ENCODE measurements around the gene RAD51B. TPM values are rescaled to one million over a fixed set of nuclear protein-coding genes. Genes with fewer than 3 reads are reported as not detected.

Gene RAD51B
- total RNA-seq, 2 donors from 2014 or later = 13.7 to 15.1 TPM

GRCh38 chr14:68493152-68493911, 673.8 kb downstream of the RAD51B start:
- DNase-seq (ENCODE audit: low spot score) = no peak
- intact Hi-C loops (cut with DNase I) = no loop called here

DNA sequence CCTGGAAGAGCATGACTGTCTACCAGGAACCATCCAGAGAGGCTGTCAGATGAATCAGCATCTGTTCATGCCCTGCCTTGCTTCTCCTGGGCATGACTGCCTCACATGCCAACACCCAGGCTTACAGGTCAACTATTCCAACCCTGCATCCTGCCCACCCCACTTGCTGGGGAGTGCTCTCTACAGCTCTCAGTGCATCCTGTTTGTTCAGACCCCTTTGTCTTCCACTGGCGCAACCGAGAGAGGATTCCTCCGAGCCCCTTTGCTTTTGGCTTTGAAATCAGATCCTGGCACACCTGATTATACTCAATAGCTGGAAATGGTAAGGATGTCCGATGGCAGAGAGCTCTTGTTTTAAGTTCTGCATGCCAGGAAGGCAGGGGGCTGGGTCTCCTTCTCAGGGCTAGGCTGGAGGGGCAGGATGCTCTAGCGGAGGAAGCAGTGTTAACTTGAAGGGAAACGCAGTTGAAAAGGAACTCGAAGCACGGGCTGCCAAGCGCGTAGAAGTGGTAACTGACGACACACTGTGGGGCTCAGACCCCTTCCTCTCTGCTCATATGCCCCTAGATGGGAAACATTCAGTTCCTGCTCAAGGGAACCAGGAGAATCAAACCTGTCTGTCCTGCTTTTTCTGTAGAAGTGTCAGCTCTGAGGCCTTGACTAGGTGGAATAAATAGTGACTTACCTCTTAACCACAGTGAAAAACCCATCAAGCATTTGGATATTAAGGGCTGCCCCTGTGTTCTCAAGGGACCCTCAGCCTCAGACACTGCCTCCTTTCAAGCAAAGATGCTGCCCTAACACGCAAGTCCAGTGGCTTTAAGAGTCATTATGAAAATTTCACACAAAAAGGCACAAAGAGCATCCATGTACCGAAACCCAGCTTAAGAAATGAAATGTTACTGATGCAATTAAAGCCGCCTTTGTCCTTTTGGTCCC, 675.8 kb downstream of the RAD51B start:
- intact Hi-C loops (cut with DNase I) = no loop called here
- no peak for DNase-seq (ENCODE audit: low spot score)

DNA sequence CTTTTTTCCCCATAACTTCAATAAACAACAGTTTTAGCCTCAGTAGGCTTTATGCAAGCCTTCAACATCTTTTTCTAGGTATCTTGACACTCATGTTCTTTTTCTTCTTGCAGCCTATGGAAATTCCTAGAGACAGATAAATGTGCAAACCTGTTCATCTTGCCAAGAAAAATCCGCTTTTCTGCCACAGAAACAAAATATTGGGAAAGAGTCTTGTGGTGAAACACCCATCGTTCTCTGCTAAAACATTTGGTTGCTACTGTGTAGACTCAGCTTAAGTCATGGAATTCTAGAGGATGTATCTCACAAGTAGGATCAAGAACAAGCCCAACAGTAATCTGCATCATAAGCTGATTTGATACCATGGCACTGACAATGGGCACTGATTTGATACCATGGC, 677.4 kb downstream of the RAD51B start:
- no peak for DNase-seq (ENCODE audit: low spot score)
- intact Hi-C loops (cut with DNase I) = no loop called here

DNA sequence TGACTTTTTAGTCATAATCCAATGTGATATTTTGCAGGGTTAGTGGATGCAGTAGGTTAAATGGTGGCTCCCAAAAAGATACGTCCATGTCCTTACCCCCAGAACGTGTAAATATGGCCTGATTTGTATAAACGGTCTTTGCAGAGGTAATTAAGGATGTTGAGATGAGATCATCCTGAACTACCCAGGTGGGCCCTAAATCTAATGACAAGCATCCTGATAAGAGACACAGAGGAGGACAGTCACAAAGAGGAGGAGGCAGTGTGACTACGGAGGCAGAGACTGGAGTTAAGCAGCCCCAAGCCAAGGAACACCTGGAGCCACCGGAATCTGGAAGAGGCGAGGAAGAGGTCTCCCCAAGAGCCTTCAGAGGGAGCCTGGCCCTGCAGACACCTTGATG, 679.9 kb downstream of the RAD51B start:
- intact Hi-C loops (cut with DNase I) = no loop called here

DNA sequence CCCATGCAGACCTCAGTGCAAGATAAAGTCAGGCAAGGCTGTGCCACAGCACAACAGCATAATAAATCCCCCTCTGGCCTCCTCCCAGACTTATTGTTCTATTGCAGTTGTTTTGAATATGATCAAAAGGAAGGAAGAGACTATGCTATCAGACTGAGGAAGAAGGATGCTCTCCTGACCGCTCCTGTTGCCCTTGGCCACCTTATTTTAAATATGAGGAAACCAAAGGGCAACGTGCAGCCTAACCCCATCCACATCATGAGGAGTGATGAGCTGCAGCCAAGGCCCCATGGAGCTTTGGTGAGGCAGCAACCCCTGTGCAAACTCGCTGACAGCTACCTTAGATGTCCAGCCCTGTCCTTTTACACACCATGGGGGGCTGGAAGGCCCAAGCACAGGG, 681.6 kb downstream of the RAD51B start:
- no peak for DNase-seq (ENCODE audit: low spot score)
- intact Hi-C loops (cut with DNase I) = no loop called here

More for the DNA sequence above, 679.9 kb downstream of the RAD51B start:
- no peak for DNase-seq (ENCODE audit: low spot score)

GRCh38 chr14:68501614-68502052, 682.1 kb downstream of the RAD51B start:
- DNase-seq (ENCODE audit: low spot score) = no peak
- intact Hi-C loops (cut with DNase I) = no loop called here

- intact Hi-C loops (cut with DNase I) = no loop called here
- DNase-seq (ENCODE audit: low spot score) = no peak
Measured at GRCh38 chr14:68502230-68502629, 682.7 kb downstream of the RAD51B start.

DNA sequence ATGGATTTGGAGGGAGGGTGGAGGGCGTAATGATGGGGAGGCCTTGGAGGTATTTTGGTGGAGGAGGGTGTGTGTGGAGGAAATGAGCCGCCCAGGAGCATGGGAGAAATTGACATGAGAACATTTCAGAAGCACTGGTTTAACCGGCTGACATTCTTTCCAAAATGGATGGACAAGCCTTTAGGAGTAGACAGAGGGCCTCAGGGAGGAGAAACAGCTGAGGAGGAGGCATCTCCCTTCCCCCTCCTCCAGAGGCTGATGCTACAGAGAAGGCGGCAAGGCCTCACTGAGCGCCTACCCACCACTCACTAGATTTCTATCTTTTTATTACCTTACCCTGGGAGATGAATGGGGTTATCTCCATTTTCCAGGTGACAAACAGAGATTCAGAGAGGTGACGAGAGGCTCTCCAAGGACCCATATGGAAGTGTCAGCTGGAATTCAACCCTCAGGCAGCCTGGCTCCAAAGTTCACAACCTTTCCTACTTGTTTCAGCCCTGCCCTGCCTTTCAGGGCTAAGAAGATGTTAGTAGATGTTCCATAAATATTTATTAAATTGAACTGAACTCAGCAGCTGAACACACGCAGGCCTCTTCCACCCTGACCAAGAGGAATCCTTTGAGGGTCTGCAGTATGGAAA, 683.7 kb downstream of the RAD51B start:
- no peak for DNase-seq (ENCODE audit: low spot score)
- intact Hi-C loops (cut with DNase I) = no loop called here

GRCh38 chr14:68504861-68505260, 685.3 kb downstream of the RAD51B start:
- DNase-seq (ENCODE audit: low spot score) = no peak
- intact Hi-C loops (cut with DNase I) = no loop called here

DNA sequence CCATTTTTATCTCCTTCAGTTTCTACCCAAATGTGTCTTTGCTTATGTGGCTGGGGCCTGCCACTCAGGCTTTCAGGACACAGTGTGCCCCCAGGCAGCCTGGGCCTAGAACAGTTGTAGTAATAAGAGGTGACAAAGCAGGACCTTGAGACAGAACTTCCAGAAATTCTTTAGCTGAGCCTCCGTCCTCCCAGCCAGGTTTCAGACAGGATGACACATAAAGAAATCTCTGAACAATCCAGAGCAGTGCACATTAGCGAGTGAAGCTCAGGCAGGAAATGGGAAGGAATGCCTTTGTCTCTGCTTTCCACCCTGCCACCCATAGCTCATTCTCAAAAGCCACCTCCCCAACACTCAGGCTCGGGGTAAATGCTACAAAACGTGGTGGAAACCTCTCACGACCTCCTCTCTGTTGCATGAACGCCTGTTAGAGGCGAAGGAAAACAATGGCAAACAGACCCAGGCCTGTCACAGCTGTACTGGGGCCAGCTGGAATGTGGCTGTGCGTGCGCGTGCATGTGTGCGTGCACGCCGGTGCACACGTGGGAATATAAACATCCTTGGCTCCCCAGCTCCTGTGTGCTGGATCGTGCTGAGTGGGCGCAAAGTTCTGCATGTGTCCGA, 686.6 kb downstream of the RAD51B start:
- DNase-seq (ENCODE audit: low spot score) = no peak
- intact Hi-C loops (cut with DNase I) = no loop called here

- intact Hi-C loops (cut with DNase I) = no loop called here
- DNase-seq (ENCODE audit: low spot score) = no peak
Measured at GRCh38 chr14:68506645-68507419, 687.3 kb downstream of the RAD51B start.

- intact Hi-C loops (cut with DNase I) = no loop called here
- DNase-seq (ENCODE audit: low spot score) = no peak
Measured at GRCh38 chr14:68507544-68508081, 688.0 kb downstream of the RAD51B start.

GRCh38 chr14:68508581-68508980, 689.0 kb downstream of the RAD51B start:
- DNase-seq (ENCODE audit: low spot score) = no peak
- intact Hi-C loops (cut with DNase I) = no loop called here

- DNase-seq (ENCODE audit: low spot score) = no peak
- intact Hi-C loops (cut with DNase I) = no loop called here
Measured at GRCh38 chr14:68509188-68509983, 689.8 kb downstream of the RAD51B start.

DNA sequence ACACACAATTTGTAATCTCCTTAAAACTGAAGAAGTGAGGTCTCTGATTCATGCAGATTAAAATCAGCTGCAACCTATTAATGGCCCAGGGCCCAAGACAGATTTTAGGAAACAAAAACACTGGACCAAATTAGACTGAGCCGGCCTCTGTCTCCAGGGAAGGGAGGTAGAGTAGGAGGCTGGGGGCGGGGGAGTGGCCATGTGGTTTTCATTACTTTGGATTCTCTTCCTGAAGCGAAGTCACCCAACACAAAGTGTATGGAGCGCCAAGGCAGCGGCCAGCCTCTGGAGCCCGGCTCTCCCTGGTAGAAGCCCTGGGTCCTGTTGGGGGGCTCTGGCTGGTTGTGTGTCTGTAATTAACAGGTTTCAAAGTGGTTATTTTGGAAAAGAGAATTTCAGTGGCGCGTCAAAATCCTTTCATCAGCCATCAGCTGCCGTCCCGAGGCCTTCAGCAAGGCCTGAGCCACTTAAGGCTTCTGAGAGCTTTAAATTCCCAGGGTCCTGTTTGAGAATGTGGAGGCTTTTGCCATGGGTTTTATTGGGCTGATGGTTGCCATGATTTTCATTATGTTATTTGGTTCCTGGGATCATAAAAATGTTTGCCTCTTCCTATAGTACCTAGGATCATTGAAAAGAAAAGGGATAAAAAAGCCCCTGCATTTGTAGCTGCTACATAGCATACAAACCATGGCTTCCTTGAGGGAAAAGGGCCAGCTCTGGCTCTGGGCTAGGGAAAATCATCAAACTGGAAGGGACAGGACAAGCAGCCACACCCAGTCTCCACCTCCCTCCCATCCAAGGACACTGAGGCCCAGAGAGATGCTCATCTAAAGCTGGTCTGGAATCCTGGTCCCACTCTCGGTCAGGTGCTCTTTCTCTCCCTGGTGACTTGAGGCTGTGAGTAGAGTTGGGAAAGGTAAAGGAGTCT, 690.9 kb downstream of the RAD51B start:
- DNase-seq (ENCODE audit: low spot score) = no peak
- intact Hi-C loops (cut with DNase I) = no loop called here

GRCh38 chr14:68511129-68512047, 691.8 kb downstream of the RAD51B start:
- intact Hi-C loops (cut with DNase I) = no loop called here
- no peak for DNase-seq (ENCODE audit: low spot score)
